DND-41 (cell line): ENCODE data around the gene DHX58.
"Not testable (repeated sequence)": the region's sequence is repeated elsewhere in the genome, so short reads cannot be mapped to it uniquely, and the experiment has no call there.

Experiments used
- ATAC-seq: fragments of 200-7000 bp; cut with Tn5 transposase; 3 replicates; pipeline ENCODE4 v1.9.1; 2021; ENCODE audit warnings: low read depth; ENCODE audit not compliant: insufficient read depth
- DNase-seq: peaks from one replicate; pipeline ENCODE4 v3.0.0-alpha.2; 2020
- H2AFZ ChIP-seq: 2 replicates; pipeline ENCODE4 v1.6.0; 2012; ENCODE audit warnings: low read depth, low read length
- H3K27ac ChIP-seq: 2 replicates; pipeline ENCODE4 v1.5.1; 2012; ENCODE audit warnings: low read length, inconsistent platforms
- H3K27me3 ChIP-seq: fragments of 200-600 bp; sonication (generic); 2 replicates; pipeline ENCODE4 v1.6.0; 2012; ENCODE audit warnings: low read length, mild to moderate bottlenecking, inconsistent platforms; ENCODE audit not compliant: insufficient read depth, poor library complexity
- H3K36me3 ChIP-seq: 2 replicates; pipeline ENCODE4 v1.5.1; 2012; ENCODE audit warnings: low read length, inconsistent platforms; ENCODE audit not compliant: insufficient read depth
- H3K4me1 ChIP-seq: 2 replicates; pipeline ENCODE4 v1.5.1; 2012; ENCODE audit warnings: mild to moderate bottlenecking, low read length; ENCODE audit not compliant: insufficient read depth
- H3K4me2 ChIP-seq: 2 replicates; pipeline ENCODE4 v1.6.0; 2012; ENCODE audit warnings: mild to moderate bottlenecking, moderate library complexity, low read length, inconsistent platforms; ENCODE audit not compliant: insufficient read depth
- H3K4me3 ChIP-seq, 2 experiments: fragments of 200-600 bp in 1 of 2; shearing (Covaris generic) in 1 of 2; 2 replicates each; pipeline ENCODE4 v1.5.1; 2012 to 2016; ENCODE audit warnings: inconsistent platforms in 2 of 2, low read length in 2 of 2, mild to moderate bottlenecking in 2 of 2, low read depth in 1 of 2, moderate library complexity in 1 of 2
- H3K79me2 ChIP-seq: 2 replicates; pipeline ENCODE4 v1.6.0; 2012; ENCODE audit warnings: low read length, inconsistent platforms; ENCODE audit not compliant: insufficient read depth
- H3K9ac ChIP-seq: 2 replicates; pipeline ENCODE4 v1.6.0; 2012; ENCODE audit warnings: low read depth, mild to moderate bottlenecking, inconsistent platforms, low read length, moderate library complexity
- H3K9me3 ChIP-seq: 2 replicates; pipeline ENCODE4 v1.5.1; 2012; ENCODE audit warnings: low read length, moderate library complexity, mild to moderate bottlenecking, inconsistent platforms; ENCODE audit not compliant: insufficient read depth, severe bottlenecking
- H4K20me1 ChIP-seq: 2 replicates; pipeline ENCODE4 v1.6.0; 2012; ENCODE audit warnings: low read length; ENCODE audit not compliant: insufficient read depth
- CTCF ChIP-seq: IDR thresholded peaks from 2 replicates; pipeline ENCODE4 v1.5.1; 2012; ENCODE audit warnings: borderline replicate concordance, low read length, moderate library complexity, mild to moderate bottlenecking; ENCODE audit not compliant: poor library complexity, severe bottlenecking; ENCODE audit errors: extremely low read depth
- EZH2 ChIP-seq: IDR thresholded peaks from 3 replicates; pipeline ENCODE4 v1.6.1; 2012; ENCODE audit warnings: borderline replicate concordance, low read depth, mild to moderate bottlenecking, moderate library complexity, low read length, inconsistent platforms; ENCODE audit not compliant: severe bottlenecking

Gene DHX58

GRCh38 chr17:42142371-42142896 is 29.9 kb upstream of the DHX58 start:
- DNase-seq (no peak), ATAC-seq (no peak)
- Histone ChIP-seq H3K36me3 (peaks cover 44% of the 10 kb centered on the region), H3K79me2 (peaks cover 94% of the 10 kb centered on the region), H3K9ac (no peak overlapping the region), H3K27me3 (no peaks in the 10 kb centered on the region), H3K9me3 (no peaks in the 10 kb centered on the region), H3K4me2 (no peak overlapping the region), H3K4me3 (no peak overlapping the region), H4K20me1 (peaks cover 59% of the 10 kb centered on the region), H3K4me1 (no peaks in the 10 kb centered on the region), H2AFZ (no peak overlapping the region), H3K27ac (no peak overlapping the region)
- TF ChIP-seq CTCF (no peak), EZH2 (no peak)

DNA sequence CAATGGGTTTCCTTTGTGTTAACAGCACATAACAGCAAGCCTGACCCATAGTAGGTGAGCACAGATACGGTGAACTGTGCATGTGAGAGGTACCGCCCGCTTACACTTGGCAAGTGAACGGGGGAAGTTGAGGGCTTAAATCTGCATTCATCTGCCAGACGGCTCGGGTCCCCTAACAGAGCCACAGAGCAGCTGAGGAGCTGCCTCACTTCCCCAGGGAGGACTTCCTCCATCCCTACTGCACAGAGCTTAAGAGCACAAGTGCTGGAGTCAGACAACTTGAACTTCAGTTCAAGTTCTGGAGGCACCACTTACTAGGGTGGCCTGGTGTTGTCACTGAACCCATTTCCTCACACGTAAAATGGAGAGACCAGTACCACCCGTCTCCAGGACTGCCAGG is 28.9 kb upstream of the DHX58 start:
- H3K27me3 ChIP-seq: no peaks in the 10 kb centered on the region
- H3K27ac ChIP-seq: no peak overlapping the region
- no peak for TF ChIP-seq CTCF
- no peak for TF ChIP-seq EZH2
- H3K4me1 ChIP-seq: no peaks in the 10 kb centered on the region
- ATAC-seq: no peak
- no peak overlapping the region for H3K9ac ChIP-seq
- H2AFZ ChIP-seq: no peak overlapping the region
- H4K20me1 ChIP-seq: peaks cover 62% of the 10 kb centered on the region
- H3K4me3 ChIP-seq: no peak overlapping the region
- H3K4me2 ChIP-seq: no peak overlapping the region
- no peaks in the 10 kb centered on the region for H3K9me3 ChIP-seq
- peaks cover 49% of the 10 kb centered on the region for H3K36me3 ChIP-seq
- DNase-seq: no peak
- H3K79me2 ChIP-seq: peaks cover 95% of the 10 kb centered on the region

DNA sequence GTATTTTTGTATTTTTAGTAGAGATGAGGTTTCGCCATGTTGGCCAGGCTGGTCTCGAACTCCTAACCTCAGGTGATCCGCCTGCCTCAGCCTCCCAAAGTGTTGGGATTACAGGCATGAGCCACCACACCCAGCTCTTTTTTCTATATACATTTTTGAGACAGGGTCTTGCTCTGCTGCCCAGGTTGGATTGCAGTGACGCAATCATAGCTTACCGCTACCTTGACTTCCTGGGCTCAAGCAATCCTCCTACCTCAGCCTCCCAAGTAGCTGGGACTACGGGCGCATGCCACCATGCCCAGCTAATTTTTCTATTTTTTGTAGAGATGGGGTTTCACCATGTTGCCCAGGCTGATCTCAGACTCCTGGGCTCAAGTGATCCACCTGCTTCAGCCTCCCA is 28.2 kb upstream of the DHX58 start:
- not testable (repeated sequence) for H3K27me3 ChIP-seq, DNase-seq, ATAC-seq, H2AFZ ChIP-seq, H3K9me3 ChIP-seq, H3K27ac ChIP-seq, H3K4me1 ChIP-seq, H3K9ac ChIP-seq, H3K4me2 ChIP-seq, H3K4me3 ChIP-seq
- Histone ChIP-seq H3K79me2 (peaks cover 95% of the 10 kb centered on the region), H3K36me3 (peaks cover 55% of the 10 kb centered on the region), H4K20me1 (peaks cover 67% of the 10 kb centered on the region)

GRCh38 chr17:42138749-42139492 is 26.4 kb upstream of the DHX58 start:
- Histone ChIP-seq H3K79me2 (peaks cover 99% of the 10 kb centered on the region), H2AFZ (no peak overlapping the region)
- ATAC-seq: no peak

More at GRCh38 chr17:42138749-42139492, 26.4 kb upstream of the DHX58 start:
- no peak overlapping the region for H3K4me3 ChIP-seq
- no peak overlapping the region for H3K4me2 ChIP-seq
- peaks cover 59% of the 10 kb centered on the region for H3K36me3 ChIP-seq
- no peaks in the 10 kb centered on the region for H3K9me3 ChIP-seq
- H3K27me3 ChIP-seq: no peaks in the 10 kb centered on the region
- DNase-seq: no peak
- H3K9ac ChIP-seq: no peak overlapping the region
- TF ChIP-seq EZH2 (no peak), CTCF (no peak)
- H3K27ac ChIP-seq: no peak overlapping the region
- H3K4me1 ChIP-seq: 0 out of 2 replicates have a peak, but pooled peaks cover 2% of the 10 kb centered on the region
- H4K20me1 ChIP-seq: peaks cover 71% of the 10 kb centered on the region
